ENCODE data around the gene UBTD2.

GRCh38 chr5:172172912-172173563, 110.5 kb downstream of the UBTD2 start:
- TF ChIP-seq CTCF (IDR thresholded peaks at IDR 0.05): no peak
- no peak for TF ChIP-seq POLR2A (IDR thresholded peaks at IDR 0.05)
